Erythroblast (primary cell): ENCODE results near the gene SFSWAP.

Source experiments
- DNase-seq, 2 experiments: peaks; one replicate each; lab custom pipeline; 2025; lab: John Stamatoyannopoulos, UW
- GATA1 ChIP-seq: IDR thresholded peaks from 2 replicates; pipeline ENCODE4 v1.6.1; 2011; ENCODE audit warnings: low read depth, mild to moderate bottlenecking, control low read depth, low read length, moderate library complexity
- POLR2A ChIP-seq: IDR thresholded peaks from 2 replicates; pipeline ENCODE4 v1.6.1; 2011; ENCODE audit warnings: mild to moderate bottlenecking, low read length

The SFSWAP gene

DNA sequence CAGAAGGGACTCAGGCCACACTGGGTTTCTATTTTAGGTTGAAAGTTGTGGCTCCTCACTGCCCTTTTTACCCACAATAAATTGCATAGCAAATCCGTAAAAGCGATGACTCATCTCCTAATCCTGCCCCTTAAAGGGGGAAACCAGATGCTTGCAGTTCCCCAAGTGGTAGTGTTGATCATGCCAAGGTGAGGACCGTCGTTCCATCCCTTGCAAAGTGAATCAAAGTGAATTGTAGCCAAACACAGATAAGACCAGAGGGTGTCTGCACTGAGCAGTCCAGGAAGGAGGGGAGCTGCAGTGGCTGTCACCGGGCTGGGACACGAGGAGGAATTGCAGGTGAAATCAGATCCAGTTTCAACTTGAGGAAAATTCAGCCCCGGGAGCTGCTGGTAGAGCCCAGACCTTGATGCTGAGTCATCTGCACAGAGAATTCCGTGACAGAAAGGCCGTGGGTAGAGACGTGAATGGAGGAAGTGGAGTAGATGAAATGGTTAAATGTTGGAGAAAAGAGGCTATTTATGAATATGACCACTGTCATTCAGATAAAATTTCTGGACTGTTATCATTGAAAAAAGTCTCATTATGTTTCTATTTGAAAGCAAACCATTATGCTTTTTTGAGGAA is 73.1 kb downstream of the SFSWAP start:
- TF ChIP-seq GATA1 (no peak), POLR2A (no peak)
- peak in 1 of 2 experiments; percentile 27 for DNase-seq

- no peak for TF ChIP-seq POLR2A
- no peak for DNase-seq
Observed at GRCh38 chr12:131784909-131785762, 74.2 kb downstream of the SFSWAP start.

GRCh38 chr12:131785763-131786330 is 75.0 kb downstream of the SFSWAP start:
- no peak for TF ChIP-seq GATA1
- TF ChIP-seq POLR2A: no peak
- no peak for DNase-seq

DNA sequence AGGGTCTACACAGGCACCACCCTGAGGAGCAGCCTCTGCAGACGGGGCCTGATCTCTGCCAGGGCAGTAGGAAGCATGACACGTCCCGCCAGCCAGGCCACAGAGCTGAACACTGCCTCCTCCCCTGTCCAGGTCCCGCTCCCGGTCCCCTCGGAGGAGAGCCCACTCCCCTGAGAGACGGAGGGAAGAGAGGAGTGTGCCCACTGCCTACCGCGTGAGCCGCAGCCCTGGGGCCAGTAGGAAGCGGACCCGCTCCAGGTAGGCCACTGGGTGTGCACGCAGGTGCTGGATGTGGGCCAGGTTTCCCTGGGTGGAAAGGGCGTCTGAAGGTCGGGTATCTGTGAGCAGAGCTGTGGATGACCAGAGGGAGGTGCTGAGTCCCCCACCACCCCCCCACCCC is 75.4 kb downstream of the SFSWAP start:
- no peak for DNase-seq
- TF ChIP-seq POLR2A (no peak), GATA1 (no peak)

DNA sequence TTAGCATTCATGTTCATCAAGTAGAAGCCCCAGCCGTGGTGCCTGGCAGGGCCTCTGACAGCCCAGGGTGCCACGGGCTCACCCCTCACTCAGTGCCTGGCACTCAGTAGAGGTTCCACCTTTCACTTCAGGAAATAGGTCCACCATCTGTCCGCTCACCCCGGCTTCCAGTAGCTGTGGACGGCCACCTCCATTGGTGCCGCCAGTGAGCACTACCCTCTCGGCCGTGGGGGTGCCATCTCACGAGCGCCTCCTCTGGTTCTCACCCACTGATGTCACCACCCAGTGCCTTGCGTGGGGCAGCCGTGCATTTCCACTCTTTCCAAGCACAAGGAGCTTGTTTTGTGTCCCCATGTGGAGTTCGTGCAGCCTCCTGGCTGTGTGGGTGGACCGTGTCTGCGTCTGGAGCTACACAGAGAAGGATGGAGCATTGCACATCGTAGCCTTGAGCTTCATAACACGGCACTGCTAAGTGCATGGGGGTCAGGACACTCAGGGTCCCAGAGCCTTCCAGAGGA is 76.3 kb downstream of the SFSWAP start:
- DNase-seq: no peak
- TF ChIP-seq POLR2A (no peak), GATA1 (no peak)

DNA sequence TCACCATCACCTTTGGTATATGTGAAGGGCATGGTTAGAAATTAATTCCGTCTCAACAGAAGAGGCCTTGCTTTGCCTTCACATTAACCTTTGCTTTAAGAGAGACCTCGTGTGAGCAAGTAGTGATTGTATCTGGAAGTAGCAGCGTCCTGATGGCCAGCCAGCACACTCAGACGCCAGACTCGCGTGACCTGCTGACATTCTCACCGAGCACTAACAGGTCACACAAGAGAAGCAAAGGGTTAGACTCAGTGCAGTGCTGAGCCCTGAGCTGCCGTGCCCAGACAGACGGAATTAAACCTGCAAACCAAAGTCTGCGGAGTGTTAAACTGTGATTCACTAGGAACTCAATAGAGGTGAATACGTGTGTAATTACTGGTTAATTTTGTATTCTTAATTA is 77.2 kb downstream of the SFSWAP start:
- DNase-seq: no peak
- TF ChIP-seq POLR2A (no peak), GATA1 (no peak)

DNA sequence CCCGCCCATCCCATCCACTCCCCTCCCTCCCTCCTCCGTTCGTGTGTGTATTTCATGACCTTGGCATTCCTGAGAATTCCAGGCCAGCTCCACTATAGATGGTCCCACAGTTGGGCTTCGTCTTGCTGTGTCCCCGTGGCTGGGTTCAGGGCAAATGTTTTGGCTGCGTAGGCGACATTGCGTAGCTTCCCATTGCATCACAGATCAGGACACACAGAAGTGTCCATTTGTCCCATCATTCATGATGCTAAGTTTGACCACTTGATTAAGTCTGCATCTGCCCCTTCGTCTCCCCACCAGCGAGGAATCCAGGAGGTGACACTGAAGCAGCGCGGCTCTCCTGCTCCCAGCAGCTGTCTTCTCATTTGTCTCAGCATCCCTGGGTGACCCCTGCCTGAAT is 78.7 kb downstream of the SFSWAP start:
- TF ChIP-seq POLR2A (no peak), GATA1 (no peak)
- no peak for DNase-seq

DNA sequence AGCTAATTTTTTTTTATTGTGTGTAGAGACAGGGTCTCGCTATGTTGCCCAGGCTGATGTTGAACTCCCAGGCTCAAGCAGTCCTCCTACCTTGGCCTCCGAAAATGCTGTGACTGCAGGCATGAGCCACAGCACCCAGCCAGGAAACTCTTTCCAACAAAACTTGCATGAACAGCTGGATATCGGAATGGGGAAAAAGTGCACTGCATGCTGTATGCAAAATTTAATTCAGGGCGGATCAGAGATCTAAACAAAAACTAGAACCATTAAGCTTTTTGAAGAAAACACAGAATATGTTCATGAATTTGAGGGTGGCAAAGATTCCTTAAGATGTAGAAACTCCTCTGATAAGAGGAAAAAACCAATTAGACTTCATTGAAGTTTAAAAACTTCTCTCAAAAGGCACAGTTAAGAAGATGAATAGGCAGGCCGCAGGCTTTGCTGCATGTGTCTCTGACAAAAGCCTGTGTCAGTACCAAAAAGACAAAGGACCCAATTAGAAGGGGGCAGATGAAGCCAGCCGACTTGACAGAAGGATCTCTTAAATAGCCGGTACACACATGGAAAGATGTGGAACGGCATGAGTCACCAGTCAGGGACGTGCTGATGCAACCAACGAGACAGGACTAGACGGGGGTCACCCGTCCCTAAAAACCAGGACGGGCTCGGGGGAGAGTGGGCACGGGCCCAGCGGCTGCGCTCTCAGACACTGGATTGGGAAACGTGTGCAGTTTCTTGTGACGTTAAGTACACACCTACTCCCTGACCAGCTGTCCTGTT is 82.5 kb downstream of the SFSWAP start:
- TF ChIP-seq GATA1 (no peak), POLR2A (no peak)
- no peak for DNase-seq

DNA sequence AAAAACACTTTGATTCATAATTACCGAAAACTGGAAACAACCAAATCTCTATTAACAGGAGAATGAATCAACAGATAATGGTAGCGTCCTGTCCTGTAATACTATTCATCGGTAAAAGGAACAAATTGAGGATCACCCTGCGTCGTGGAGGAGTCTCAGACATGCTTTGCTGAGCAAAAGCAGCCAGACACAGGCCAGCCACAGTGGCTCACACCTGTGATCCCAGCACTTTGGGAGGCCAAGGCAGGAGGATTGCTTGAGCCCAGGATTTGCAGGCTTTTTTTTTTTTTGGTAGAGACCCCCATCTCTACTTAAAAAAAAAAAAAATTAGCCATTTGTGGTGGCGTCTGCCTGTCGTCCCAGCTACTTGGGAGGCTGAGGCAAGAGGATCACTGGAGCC is 83.2 kb downstream of the SFSWAP start:
- TF ChIP-seq POLR2A (no peak), GATA1 (no peak)
- no peak for DNase-seq

DNA sequence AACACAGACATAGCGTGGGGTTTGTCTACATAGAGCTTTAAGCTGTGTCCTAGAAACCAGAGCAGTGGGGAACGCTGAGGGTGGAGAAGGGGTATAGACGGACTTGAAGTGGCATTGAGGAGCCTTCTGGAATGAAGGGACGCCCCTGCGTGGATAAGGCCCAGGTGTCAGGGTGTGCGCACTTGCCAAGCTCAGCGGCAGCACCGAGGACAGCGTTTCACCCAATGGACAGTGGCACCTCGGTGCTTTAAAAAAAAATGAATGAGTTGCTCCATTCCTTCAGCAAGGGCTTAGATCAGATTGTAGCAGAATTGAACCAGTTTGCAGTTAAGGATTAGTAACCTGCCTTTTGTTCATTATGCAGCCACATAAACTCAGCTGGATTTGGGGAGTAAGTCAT is 83.7 kb downstream of the SFSWAP start:
- TF ChIP-seq GATA1: no peak
- TF ChIP-seq POLR2A: no peak
- DNase-seq: no peak

DNA sequence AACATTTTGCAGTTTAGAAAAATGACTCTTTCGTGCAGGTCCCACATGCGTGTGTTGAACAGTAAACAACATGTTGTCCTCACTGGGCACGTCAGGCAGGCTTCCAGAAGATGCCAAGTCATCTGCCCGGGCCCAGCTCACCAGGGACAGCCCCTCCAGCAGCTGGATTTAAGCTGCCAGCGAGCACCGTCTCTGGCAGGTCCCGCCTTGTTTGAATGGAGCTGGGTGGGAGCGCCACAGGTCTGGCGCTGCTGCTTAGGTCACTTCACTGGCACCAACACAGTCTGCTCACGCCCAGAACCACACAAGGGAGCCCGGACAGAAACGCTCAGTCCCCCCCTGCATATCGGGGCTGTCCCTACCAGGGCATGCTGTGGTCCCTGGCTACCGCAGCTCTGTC is 84.2 kb downstream of the SFSWAP start:
- no peak for DNase-seq

DNA sequence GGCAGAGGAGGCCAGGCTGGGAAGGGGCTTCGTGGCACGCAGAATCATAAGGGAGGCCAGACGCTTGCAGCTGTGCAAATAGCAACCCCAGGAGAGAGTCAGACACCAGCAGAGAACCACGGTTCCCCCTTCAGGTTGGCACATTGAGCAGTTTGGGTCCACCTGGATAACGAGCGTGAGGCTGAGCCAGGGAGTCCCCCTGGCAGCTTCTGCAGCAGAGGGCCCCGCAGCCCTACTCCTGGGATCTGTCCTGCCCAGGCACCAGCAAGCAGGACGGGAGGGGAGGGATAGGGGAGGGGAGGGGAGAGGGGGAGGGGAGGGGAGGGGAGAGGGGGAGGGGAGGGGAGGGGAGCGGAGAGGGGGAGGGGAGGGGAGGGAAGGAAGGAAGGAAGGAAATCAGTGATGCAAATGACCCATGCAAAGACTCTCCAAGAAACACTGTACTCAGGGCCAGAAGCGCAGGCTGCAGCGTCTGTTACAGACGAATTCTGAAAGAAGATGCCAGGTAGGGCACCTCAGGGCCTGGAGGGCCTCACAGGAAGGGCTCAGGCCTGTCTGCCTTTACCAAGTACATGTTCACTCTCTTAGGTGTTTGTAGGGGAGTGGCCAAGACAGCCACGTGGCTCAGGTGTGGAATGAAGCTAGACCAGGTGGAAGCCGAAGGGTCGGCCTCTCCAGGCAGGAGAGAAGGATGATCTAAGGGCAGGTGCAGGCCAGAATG is 85.0 kb downstream of the SFSWAP start:
- DNase-seq: no peak
- TF ChIP-seq GATA1 (no peak), POLR2A (no peak)

More for the DNA sequence above, 84.2 kb downstream of the SFSWAP start:
- TF ChIP-seq GATA1: no peak
- TF ChIP-seq POLR2A: no peak

DNA sequence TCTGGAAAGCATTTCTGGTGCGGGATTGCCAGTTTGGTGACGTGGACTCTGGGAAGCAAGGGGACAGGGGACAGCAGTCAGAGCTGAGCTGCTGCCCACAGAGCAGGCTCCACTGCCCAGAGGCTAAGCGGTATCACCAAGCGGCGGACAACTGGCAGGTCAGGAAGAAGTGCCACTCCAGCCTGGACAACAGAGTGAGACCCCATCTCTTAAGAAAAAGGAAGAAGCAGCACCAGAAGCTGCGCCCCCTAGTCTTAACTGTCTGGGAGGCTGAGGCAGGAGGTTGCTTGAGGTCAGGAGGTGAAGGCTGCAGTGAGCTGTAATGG is 85.5 kb downstream of the SFSWAP start:
- TF ChIP-seq GATA1 (no peak), POLR2A (no peak)
- DNase-seq: no peak
